Activated naive CD8-positive, alpha-beta T cell (primary cell): ENCODE data around the gene ALPP.
"Not testable (repeated sequence)": the region's sequence is repeated elsewhere in the genome, so short reads cannot be mapped to it uniquely, and the experiment has no call there.

Experiments used
- H3K27ac Mint-ChIP-seq: one replicate; pipeline ENCODE4 v1.8.0; 2021; ENCODE audit warnings: mixed read lengths
- H3K27me3 Mint-ChIP-seq: one replicate; pipeline ENCODE4 v1.8.0; 2021; ENCODE audit warnings: mixed read lengths
- H3K36me3 Mint-ChIP-seq: one replicate; pipeline ENCODE4 v1.8.0; 2021; ENCODE audit warnings: mixed read lengths
- H3K4me1 Mint-ChIP-seq: one replicate; pipeline ENCODE4 v1.8.0; 2021; ENCODE audit warnings: low read depth, mixed read lengths
- H3K4me3 Mint-ChIP-seq: one replicate; pipeline ENCODE4 v1.8.0; 2021; ENCODE audit warnings: mild to moderate bottlenecking, mixed read lengths
- H3K9me3 Mint-ChIP-seq: one replicate; pipeline ENCODE4 v1.8.0; 2021; ENCODE audit warnings: low read depth, mixed read lengths

The ALPP gene

DNA sequence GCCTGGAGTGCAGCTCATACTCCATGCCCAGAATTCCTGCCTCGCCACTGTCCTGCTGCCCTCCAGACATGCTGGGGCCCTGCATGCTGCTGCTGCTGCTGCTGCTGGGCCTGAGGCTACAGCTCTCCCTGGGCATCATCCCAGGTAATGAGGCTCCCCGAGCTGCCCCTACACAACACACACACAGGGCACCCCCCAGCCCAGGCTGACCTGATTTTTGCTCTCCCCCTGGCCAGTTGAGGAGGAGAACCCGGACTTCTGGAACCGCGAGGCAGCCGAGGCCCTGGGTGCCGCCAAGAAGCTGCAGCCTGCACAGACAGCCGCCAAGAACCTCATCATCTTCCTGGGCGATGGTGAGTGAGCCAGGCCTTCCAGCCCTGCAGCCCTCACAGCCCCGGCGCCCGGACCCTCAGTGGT lies at the start of gene ALPP:
TSS of gene ALPP (plus strand) at position 17 of the 417 bp plus-strand sequence. CDS start at position 69, 52 bp downstream.
- not testable (repeated sequence) for H3K4me3 Mint-ChIP-seq, H3K27me3 Mint-ChIP-seq, H3K9me3 Mint-ChIP-seq

DNA sequence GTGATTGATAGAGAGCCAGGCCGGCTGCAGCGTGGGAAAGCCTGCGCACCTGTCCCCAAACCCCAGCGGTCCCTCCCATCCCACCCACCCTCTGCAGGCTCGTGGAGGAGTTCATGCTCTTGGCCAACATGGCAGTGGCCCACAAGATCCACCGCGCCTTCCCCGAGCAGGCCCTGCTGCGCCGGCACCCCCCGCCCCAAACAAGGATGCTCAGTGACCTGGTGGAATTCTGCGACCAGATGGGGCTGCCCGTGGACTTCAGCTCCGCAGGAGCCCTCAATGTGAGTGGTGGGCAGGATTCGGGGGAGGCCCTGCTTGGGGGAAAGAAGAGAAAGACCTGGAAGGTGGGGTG lies 48.9 kb upstream of the ALPP start:
- peaks cover 6% of the 10 kb centered on the region for H3K4me1 Mint-ChIP-seq
- H3K4me3 Mint-ChIP-seq = no peak overlapping the region

More for the DNA sequence above, at the start of gene ALPP:
- not testable (repeated sequence) for H3K4me1 Mint-ChIP-seq, H3K27ac Mint-ChIP-seq, H3K36me3 Mint-ChIP-seq

DNA sequence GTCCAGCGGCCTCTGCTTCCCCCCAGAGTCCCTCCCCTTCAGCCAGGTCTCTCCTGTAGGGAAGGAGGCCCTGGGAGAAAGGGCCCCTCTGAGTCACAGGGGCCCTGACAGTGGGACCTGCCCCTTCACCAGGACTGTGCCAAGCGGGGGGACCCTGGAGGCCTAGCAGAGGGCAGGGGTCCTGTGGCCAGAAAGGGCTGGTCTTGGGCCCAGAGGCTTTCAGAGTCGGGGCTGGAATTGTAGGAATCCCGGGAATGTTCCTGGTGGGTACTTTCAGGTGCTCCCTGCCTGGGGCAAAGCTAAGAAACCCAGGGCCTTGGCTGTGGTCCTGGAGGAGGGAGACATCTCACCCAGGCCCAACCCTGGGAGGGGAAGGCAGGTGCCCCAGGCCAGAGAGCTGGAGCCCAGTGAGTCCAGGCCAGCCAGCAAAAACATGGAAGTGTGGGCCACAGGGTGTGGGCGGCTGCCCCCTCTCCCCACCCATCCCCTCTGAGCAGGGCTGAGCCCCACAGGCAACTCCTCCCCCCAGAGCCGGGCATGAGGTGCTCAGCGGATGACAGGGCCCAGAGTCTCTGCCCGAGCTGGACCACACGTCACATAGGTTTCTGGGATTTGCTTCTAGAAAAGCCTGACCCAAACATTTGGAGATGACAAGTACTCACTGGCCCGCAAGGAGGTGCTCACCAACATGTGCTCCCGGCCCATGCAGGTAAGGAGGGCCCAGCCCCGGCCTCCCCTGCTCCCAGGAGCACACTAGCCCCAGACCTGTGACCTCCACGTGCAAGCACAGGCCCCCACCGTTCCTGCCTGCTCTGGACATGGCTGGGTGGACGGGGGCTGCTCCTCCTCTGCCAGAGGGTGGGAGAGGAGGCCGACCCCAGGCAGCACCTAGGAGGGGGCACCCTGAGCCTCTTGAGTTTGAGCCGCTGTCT lies 48.2 kb upstream of the ALPP start:
- H3K27ac Mint-ChIP-seq = no peak overlapping the region

More for the DNA sequence above, 48.9 kb upstream of the ALPP start:
- H3K36me3 Mint-ChIP-seq = no peaks in the 10 kb centered on the region
- H3K27me3 Mint-ChIP-seq = no peaks in the 10 kb centered on the region
- no peak overlapping the region for H3K27ac Mint-ChIP-seq
- no peaks in the 10 kb centered on the region for H3K9me3 Mint-ChIP-seq

DNA sequence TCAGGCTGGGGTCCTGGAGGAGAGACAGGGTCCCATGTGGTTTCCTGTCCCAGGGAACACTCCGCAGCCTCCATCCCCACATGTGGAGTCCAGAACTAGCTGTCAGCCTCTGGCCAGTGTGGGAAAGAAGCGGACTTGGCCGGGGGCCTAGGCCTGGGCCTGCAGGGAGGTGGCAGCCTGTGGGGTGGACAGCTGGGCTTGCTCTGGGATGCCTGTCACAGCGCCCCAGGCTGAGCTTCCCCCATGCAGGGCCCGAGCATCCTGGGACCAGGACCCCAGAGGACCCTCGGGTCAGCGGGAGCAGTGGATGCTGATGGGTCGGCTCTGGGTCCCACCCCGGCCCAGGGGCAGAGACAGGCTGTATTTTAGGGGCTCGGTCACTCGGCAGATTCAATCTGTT lies 47.5 kb upstream of the ALPP start:
- not testable (repeated sequence) for H3K36me3 Mint-ChIP-seq, H3K4me3 Mint-ChIP-seq, H3K9me3 Mint-ChIP-seq, H3K27ac Mint-ChIP-seq, H3K27me3 Mint-ChIP-seq, H3K4me1 Mint-ChIP-seq

More for the DNA sequence above, 48.2 kb upstream of the ALPP start:
- no peaks in the 10 kb centered on the region for H3K36me3 Mint-ChIP-seq
- no peaks in the 10 kb centered on the region for H3K27me3 Mint-ChIP-seq
- no peak overlapping the region for H3K4me3 Mint-ChIP-seq
- peaks cover 6% of the 10 kb centered on the region for H3K4me1 Mint-ChIP-seq
- no peaks in the 10 kb centered on the region for H3K9me3 Mint-ChIP-seq

DNA sequence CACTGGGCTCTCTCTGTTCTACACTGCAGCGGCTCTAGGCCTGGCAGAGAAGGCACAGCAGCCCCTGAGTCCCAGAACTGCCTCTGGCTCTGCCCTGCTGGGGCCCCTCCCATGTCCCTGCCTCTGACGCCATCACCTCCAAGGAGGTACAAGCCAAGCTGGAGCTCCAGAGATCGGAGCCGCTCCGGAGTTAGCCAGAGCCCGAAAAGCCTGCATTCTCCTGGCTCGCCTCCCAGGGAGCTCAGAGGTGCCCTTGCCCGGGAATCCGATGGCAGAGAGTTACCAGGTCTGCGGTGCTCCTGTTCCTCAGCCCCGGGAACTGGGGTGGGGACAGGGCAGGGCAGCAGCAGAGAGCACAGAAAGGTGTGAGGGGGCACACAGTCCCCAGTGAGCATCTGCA lies 46.9 kb upstream of the ALPP start:
- not testable (repeated sequence) for H3K27ac Mint-ChIP-seq, H3K36me3 Mint-ChIP-seq, H3K4me1 Mint-ChIP-seq, H3K9me3 Mint-ChIP-seq, H3K27me3 Mint-ChIP-seq, H3K4me3 Mint-ChIP-seq

DNA sequence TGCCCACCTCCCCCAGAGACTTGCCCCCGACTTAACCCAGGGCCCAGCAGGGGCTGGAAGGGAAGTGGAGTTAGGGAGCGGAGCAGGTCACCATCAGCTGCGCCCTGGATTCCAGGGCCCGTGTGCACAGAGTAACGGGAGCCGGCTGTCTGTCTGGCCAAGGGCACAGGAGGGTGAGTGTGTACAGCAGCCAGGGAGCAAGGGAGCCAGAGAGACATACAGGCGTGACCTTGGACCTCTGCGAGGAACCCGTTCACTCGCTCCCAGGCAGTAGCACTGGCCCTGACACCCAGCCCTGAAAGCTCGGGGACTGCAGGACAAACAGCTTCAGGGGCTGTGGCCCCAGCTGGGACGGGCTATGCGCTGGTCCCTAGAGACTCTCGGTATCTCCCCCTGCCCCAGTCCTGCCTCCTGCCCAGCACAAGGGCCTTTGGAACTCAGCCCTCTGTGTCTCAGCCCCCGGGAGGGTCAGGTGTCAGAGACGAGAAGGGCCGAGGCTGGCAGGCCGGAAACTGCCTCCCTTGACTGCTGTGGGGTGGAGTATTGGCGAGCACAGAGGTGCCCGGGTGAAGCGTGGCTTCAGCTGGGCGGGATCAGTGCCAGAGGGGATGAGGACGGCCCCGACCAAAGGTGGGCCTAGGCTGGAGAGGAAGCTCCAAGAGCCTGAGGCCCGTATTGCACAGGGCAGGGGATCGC lies 46.2 kb upstream of the ALPP start:
- H3K4me3 Mint-ChIP-seq, H3K27me3 Mint-ChIP-seq, H3K4me1 Mint-ChIP-seq, H3K36me3 Mint-ChIP-seq, H3K9me3 Mint-ChIP-seq, H3K27ac Mint-ChIP-seq: not testable (repeated sequence)

DNA sequence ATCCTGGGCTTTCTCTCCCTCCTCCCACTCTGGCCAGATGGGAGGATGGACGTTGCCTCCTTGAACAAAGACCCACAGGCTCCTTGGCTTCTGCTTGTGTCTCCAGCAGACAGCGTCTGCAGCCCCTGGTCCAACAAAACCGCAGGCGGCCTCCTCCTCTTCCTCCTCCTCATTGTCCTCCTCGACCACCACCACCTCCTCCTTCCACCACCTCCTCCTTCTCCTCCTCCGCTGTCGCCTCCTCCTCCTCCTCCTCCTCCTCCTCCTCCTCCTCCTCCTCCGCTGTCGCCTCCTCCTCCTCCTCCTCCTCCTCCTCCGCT lies 45.7 kb upstream of the ALPP start:
- Mint-ChIP-seq H3K36me3 (no peaks in the 10 kb centered on the region), H3K4me1 (no peaks in the 10 kb centered on the region)

DNA sequence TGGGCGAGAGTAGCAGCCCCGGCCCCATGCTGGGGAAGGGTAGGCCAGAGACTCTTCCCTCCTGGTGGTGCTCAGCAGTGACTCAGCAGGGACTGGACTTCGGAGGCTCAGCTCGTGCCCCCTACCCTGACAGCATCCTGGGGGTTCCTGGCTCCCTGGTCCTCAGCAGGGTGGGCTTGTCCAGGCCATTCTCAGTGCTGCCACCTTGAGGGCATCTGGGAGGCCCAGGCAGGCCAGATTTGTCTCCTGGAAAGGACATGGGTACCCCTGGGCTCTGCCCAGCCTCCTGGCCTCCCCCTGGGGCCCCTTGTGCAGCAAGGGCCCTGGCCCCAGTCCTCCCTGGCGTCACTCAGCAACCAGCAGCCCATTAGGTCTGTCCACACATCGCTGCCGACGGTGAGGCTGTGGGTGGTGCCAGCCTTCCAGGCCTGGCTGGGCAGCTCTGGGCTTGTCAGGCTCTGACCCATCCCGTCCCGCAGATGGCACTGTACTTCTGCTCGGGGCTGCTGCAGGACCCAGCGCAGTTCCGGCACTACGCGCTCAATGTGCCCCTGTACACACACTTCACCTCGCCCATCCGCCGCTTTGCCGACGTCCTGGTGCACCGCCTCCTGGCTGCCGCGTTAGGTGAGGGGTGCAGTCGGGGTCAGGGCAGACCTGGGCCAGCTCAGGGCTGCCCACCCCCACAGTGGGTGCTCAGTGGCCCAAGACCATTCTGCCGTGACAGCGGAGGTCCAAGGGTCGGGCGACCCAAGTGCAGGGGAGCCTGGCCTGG lies 45.0 kb upstream of the ALPP start:
- Mint-ChIP-seq H3K36me3 (no peaks in the 10 kb centered on the region), H3K4me3 (no peak overlapping the region), H3K4me1 (no peaks in the 10 kb centered on the region), H3K9me3 (no peaks in the 10 kb centered on the region), H3K27me3 (no peaks in the 10 kb centered on the region), H3K27ac (no peak overlapping the region)

More for the DNA sequence above, 45.7 kb upstream of the ALPP start:
- H3K9me3 Mint-ChIP-seq = no peaks in the 10 kb centered on the region
- H3K27me3 Mint-ChIP-seq = no peaks in the 10 kb centered on the region
- H3K4me3 Mint-ChIP-seq = no peak overlapping the region
- no peak overlapping the region for H3K27ac Mint-ChIP-seq

DNA sequence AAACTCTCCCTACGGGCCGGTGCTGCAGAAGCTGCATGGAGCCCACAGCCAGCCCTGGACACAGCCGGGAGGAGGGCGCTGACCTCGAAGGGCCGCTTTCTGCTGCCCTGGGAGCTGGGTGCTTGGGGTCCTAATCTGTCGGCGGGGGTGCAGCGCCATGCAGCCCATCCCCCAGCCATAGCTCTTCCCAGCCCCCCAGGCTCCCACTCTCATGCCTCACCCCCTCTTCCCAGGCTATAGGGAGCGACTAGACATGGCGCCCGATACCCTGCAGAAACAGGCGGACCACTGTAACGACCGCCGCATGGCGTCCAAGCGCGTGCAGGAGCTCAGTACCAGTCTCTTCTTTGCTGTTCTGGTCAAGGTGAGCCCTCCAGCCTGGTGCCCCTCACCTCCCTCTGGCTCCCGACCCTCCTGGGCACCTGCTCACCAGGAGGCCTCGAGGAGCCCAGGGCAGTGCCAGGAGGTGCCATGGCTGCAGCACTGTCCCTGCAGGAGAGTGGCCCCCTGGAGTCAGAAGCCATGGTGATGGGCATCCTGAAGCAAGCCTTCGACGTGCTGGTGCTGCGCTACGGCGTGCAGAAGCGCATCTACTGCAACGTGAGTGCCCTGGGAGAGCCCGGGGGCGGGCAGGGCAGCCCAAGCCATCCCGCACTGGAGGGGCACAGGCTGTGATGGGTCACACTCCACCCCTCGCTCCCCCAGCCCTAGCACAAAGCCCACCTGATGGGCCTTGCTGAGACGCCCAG lies 44.2 kb upstream of the ALPP start:
- H3K36me3 Mint-ChIP-seq, H3K27me3 Mint-ChIP-seq, H3K4me3 Mint-ChIP-seq, H3K27ac Mint-ChIP-seq, H3K9me3 Mint-ChIP-seq, H3K4me1 Mint-ChIP-seq: not testable (repeated sequence)

DNA sequence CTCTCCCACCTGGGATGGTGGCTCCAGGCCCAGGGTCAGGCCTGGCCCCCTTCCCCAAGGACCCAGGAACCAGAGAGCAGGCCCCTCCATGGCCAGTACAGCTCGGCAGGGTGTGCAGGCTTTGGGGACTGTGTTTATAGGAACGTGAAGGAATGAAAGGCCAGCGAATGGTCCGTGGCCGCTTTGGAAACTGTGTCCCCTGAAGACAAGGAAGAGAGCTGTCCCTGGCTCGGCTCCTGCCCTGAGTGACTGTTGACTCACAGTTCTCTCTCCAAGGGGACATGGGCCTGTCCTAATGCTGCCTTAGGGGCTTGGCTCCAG lies 43.7 kb upstream of the ALPP start:
- not testable (repeated sequence) for H3K27me3 Mint-ChIP-seq, H3K27ac Mint-ChIP-seq, H3K36me3 Mint-ChIP-seq, H3K9me3 Mint-ChIP-seq, H3K4me1 Mint-ChIP-seq, H3K4me3 Mint-ChIP-seq

DNA sequence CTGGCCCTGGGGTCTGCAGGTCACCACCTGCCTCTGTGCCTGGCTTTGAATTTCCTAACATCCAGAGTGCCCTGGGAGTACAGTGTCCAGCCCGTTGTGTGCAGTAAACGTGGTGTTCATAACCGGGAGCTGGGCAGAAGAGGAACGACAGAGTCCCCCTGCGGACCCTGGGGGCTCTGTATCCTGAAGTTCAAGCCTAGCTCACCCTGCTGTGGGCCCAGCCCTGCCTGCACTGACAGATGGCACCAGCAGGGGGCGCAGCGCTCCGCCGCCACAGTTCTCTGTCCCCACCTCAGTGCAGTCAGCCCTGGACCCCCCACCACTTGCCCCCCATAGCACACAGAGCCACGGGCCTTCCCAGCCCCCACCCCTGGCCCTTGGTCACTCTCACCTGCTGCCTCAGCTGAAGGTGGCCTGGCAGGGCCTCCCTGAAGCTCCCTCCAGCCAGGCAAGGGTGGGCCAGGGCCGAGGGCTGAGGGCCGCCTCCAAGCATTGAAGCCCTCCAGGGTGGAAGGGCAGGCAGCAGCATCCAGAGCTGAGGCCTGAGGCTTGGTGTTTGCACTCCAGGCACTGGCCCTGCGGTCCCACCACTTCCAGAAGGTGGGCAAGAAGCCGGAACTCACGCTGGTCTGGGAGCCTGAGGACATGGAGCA lies 43.2 kb upstream of the ALPP start:
- not testable (repeated sequence) for H3K36me3 Mint-ChIP-seq, H3K4me1 Mint-ChIP-seq, H3K27me3 Mint-ChIP-seq, H3K27ac Mint-ChIP-seq, H3K4me3 Mint-ChIP-seq, H3K9me3 Mint-ChIP-seq

DNA sequence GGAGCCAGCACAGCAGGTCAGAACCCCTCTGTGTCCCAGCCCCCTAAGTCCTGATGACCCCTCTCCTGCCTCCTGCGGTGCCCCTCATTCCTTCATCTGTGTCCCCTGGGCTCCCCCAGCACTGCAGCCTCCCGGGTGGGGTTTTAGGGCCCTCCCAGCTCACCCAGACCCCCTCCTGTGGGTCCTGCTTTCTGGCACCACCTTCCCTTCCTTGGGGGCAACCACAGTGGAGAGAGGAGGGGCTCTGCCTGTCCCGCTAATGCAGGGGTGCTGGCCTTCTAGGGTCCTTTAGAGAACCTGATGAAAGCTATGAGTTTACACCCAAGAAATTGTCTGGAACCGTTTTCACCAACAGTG lies 42.7 kb upstream of the ALPP start:
- Mint-ChIP-seq H3K4me3 (no peak overlapping the region), H3K4me1 (no peaks in the 10 kb centered on the region), H3K27ac (no peak overlapping the region), H3K27me3 (no peaks in the 10 kb centered on the region), H3K36me3 (no peaks in the 10 kb centered on the region), H3K9me3 (no peaks in the 10 kb centered on the region)

DNA sequence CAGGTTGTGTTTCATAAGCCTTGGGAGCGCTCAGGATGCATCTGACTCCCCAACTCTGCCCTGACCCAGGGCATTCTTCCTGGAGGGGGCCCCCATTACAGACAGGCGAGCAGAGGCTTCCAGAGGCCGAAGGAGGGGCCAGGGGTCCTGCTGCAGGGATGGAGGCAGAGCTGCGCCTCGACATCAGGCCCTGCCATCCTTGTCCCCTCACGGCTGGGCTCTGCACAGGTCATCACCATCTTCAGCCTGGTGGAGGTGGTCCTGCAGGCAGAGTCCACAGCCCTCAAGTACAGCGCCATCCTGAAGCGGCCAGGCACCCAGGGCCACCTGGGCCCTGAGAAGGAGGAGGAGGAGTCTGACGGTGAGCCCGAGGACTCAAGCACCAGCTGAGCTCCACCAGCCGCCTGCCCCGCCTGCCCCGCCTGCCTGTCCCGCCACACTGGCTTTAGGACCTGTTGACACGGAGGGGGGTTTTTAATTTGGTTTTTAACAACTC lies 42.3 kb upstream of the ALPP start:
- H3K36me3 Mint-ChIP-seq = no peaks in the 10 kb centered on the region
- no peaks in the 10 kb centered on the region for H3K4me1 Mint-ChIP-seq
- H3K4me3 Mint-ChIP-seq = no peak overlapping the region
- no peaks in the 10 kb centered on the region for H3K27me3 Mint-ChIP-seq
- no peak overlapping the region for H3K27ac Mint-ChIP-seq
- no peaks in the 10 kb centered on the region for H3K9me3 Mint-ChIP-seq

DNA sequence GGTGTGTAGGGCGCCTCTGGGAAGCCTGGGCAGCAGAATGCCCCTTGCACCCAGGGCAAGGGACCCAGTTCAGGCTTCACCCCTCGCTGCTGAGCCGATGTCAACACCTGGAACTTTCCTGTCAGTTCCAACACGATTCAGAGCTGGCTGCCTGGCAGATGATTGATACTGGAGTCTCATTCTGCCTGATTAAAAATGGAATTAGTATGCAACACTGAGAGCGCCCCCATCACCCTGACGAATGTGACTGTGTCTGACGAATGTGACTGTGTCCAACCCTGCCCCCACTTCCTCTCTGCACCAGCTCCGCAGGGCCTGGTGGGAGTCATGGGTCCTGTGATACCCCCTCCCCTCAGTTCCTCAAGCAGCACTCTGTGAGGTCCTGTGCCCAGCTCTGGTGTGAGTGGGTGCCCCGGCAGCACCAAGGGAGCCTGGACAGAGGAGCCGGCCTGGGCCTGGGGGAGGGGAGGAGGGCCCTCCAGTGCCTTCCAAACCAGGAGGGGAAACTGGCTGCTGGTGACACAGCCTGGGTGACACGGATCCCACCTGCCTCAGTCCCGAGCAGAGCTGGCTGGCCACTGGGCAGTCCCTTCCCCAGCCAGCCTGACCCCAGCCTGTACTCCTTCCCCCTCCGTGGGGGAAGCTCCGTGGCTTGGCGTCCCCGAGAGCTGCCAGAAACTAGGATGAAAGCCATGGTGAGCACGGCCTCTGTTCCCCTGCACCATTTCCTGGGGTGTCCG lies 41.4 kb upstream of the ALPP start:
- Mint-ChIP-seq H3K4me3 (no peak overlapping the region), H3K36me3 (no peaks in the 10 kb centered on the region), H3K27me3 (no peaks in the 10 kb centered on the region), H3K9me3 (no peaks in the 10 kb centered on the region), H3K4me1 (peaks cover under 1% of the 10 kb centered on the region), H3K27ac (no peak overlapping the region)
